GM19328 (cell line): ENCODE measurements around the gene PTMA.
"Not testable (repeated sequence)": the region's sequence is repeated elsewhere in the genome, so short reads cannot be mapped to it uniquely, and the experiment has no call there.

ENCODE experiments used
- ATAC-seq: cut with Tn5 transposase; IDR thresholded peaks from one replicate; pipeline ENCODE4 v1.9.1; 2021; ENCODE audit warnings: mild to moderate bottlenecking, moderate library complexity; ENCODE audit not compliant: unreplicated experiment

Gene PTMA

DNA sequence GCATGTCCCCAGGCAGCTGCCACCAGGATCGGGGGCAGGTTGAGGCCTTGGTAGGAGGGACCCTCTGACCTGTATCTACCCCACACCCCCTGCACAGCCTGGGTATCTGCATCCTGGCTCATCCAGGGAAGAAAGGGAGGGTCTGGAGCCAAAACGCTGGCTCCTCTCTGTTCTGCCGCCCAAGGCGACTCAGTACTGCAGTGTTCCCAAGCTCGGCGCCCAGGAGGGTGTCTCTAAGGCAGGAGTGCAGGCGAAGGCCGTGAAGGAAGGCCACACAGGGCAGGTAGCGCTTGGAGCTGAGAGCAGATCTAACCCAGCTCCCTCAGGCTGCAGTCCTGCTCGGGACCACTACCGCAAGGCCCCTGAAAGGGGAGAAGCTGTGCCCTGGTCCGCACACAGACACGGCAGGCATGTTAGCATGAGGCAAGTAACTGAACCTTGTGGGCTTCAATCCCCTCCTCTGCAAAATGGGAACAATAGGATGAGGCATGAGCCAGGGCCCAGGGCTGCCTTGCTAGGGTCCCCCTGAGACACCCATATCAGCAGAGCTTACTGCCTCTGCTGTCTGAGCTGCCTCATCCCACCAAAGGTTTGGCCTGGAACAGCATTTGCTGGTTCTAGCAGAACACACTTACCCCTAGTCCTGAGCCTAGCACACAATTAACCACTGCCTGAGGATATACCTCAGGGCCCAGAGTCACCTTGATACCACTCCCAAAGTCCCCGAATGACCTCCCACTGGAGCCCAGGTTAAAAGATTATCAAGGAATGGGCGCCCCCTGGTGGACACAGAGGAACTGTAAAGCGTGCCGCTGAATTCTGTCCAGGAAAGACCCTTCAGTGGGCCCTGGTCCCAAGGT is 6.5 kb downstream of the PTMA start:
- ATAC-seq: no peak

DNA sequence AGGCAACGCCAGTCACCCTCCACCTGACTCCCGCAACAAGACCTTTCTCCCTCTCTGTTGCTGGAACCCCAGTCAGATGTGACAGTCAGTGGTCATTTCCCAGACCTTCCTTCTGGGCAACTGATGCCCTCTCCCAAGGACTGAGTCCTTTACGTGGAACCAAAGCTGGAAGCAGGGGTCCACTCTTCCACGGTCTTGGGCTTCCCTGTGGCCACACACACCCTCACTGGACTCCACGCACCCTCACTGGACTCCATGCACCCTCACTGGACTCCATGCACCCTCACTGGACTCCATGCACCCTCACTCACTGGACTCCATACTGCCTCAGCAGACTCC is 7.1 kb downstream of the PTMA start:
- no peak for ATAC-seq

DNA sequence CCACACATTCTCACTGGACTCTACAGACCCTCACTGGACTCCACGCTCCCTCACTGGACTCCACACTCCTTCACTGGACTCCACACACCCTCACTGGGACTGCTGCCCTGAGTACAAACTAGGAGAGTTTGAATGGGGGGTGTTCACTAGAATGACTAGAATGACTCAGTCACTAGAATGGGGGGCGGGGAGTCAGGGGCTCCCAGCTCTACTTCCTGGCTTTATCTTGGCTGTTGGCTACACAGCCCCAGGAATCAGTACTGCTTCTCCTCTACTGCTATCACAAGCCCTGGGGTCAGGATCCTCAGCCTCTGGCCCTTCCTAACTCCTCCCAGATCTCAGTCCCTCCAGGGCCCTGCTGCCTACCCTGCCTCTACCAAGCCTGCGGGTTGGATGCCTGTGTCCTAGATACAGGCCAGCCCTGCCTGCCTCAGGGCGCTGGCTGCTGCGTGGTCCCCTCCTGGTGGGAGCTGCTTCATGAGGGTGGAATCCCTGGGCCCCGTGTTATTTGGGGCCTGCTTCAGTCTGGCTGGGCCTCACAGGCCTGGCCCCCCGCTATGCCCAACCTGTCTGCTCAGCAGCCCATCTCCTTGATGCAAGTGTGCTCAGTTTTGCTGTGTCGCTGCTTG is 7.8 kb downstream of the PTMA start:
- ATAC-seq: no peak

DNA sequence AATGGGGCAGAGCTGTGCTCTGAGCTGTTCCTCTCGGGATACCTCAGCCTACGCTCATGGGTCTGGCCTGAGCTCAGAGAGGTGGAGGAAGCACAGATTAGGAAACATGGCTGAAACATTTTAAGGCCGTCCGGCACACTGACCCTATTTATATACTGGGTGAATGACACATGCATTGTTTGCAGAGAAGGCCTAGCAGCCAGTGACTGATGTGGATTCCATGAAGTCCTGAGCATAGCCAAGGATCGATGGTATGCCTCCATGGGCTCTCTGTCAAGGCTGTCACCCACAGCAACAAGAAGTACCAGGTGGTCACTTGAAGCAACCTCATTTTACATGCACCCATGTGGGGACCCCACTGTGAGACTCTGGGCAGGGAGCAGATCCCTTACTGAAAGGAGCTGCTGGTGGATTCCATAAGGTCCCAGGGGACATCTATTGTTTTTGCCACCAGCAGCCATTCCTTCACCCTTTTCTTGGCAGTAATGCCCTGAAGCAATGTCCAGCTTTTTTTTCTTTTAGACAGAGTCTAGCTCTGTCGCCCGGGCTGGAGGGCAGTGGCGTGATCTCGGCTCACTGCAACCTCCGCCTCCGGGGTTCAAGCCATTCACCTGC is 8.4 kb downstream of the PTMA start:
- no peak for ATAC-seq

DNA sequence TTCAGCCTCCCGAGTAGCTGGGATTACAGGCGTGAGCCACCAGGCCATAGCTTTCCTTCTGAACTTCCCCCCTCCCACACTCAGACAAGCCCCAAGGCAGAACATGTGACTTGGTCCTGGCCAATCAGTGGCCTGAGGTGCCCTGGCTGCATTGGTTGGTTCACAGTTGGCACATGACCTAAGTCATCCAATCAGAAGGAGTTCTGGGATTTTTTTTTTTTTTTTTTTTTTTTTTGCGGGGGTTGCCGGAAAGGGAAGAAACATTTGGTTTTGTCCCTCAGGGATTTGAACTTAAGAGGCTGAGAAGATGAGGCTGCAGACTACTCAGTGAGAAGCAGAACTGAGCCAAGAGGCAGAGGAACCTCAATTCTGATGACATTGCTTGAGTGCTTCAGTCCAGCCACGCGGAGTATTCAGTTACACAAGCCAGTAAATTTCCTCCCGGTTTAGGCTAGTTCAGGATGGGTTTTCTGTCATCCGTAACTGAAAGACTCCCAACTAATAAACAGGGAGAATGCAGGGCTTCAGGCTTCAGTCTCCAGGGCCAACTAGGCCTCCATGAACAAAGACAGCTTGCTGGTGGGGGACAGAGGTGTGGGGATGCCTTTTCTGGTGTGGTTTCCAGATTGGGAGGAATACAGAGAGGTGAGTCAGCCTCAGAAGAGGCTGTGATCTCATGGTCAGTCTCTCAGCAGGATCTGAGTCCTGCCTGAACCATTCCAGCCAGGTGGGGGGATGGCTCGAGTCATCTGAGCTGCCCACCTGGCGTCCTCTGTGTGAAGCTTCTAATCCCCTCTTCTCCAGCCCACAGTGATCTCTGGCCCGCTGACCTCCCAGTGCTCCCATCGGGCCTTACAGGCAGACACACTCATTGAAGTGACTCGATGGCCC is 9.2 kb downstream of the PTMA start:
- no peak for ATAC-seq

DNA sequence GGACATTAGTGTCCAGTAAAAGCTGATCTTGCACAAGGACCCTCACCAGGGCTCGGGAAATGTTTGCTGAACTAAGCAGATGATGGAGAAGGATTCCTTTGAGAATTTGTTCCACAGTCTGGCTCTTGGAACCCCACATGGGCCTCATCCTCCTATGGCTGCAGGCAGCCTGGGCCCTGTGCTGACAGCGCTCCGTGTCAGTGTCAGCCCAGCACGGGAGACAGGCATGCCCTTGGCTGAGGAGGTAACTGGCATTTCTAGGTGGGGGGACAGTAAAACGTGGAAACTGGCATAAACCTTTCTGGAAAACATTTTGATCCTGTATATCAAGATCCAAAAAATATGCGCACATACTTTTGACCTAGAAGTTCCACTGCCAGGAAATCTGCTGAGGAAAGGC is 10.5 kb downstream of the PTMA start:
- no peak for ATAC-seq

DNA sequence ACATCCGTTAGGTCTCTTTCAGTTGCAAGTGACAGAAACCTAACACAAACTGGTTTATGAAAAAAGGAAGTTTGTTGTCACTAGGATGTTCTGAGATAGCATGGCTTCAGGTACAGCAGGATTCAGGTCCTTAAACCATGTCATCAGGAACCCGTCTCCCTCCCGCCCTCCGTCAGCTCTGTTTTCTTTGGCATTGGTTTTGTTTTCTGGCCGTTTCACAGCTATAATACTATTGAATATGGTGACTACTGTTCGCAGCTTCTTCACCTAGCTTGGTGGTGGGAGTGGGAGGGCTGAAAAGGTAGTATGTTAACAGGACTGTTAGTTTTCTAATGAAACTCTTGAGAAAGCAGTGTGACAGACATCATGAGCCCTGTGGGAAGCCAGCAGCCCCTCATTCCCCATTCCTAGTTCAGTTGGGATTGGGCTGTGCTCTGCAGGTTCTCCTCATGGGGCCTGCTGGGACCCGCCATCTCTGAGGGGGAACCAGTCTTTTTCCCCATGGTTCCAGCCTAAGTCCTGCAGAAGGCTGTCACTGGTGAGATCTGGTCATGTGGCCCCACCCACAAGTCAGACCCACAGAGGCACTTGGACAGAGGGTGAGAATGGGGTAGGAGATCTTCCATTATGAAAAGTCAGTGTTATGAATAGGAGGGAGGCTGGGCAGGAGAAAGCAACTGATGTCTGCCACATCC is 12.1 kb downstream of the PTMA start:
- ATAC-seq: peak; percentile 5

DNA sequence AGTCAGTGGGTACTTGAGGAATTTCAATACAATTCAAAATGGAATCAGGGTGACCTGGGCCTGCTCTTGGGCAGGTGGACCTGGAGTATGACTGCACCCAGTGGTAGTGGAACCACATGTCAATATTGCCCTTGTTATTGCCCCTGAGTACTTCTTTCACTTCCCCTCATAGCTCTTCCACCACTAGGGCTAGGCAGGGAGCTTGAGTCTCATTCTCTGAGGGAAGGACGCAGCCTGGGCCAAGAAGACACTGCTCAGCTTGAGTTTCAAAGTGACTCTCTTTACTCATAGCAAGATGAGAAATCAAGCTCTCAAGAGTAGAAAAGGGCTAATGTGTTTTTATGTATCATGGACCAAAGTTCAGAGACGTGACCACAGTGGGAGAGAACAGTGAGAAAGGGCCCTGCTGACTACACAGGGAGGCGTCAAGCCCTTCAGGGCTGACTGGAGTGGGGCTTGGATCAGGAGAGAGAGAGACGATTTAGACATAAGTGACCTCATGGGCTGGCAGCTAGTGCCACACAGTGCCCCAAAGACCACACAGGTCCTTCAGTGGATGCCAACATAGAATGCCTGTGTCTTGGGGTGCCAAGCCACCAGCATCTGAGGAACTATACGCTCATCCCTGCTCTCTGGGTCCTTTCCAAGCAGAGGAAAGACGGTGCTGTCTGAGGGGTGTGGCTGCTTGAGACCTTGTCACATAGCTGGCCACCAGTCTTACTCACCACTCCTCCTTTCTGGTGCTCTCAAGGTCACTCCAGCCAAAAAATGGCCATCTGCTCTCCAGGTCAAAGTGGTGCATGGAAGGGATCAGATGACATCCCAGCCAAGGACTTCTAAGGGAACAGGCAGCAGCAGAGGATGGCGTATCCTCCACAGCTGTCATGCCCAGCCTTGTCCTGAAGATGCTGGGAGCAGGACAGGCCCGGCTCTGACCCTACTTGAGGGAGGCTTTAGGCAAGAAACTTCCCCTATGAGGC is 13.0 kb downstream of the PTMA start:
- peak; percentile 54 for ATAC-seq

DNA sequence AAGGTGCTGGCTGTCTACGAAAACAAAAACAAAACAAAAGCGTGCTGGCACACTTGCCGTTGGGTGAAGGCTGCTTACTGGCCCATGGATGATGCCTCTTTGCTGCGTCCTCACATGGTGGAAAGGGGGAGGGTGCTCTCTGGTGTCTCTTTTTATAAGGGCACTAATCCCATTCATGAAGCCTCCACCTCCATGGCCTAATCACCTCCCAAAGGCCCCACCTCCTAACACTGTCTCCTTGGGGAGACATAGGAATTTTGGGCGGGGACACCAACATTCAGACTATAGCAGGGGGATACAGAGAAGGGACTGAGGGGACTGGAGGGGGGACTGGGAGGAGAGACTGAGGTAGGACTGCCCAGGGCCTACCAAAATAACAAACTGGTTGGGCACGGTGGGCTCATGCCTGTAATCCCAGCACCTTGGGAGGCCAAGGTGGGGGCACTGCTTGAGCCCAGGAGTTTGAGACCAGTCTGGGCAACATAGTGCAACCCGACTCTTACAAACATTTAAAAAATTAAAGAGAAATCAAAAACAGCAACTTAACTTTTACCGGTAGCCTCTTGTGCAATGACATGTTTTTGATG is 14.5 kb downstream of the PTMA start:
- no peak for ATAC-seq

DNA sequence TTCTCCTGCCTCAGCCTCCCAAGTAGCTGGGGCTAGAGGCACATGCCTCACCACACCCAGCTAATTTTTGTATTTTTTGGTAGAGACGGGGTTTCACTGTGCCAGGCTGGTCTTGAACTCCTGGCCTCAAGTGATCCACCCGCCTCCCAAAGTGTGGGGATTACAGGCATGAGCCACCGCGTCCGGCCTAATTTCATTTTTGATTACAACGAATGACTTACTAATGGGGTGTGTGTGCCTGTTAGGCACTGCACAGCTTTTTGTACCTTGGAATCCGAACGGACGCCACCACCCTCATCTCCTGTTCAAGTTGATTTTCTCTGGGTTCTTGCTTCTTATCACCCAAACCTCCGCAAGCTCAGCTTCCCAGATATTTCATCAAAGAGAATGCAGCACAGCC is 17.2 kb downstream of the PTMA start:
- no peak for ATAC-seq

DNA sequence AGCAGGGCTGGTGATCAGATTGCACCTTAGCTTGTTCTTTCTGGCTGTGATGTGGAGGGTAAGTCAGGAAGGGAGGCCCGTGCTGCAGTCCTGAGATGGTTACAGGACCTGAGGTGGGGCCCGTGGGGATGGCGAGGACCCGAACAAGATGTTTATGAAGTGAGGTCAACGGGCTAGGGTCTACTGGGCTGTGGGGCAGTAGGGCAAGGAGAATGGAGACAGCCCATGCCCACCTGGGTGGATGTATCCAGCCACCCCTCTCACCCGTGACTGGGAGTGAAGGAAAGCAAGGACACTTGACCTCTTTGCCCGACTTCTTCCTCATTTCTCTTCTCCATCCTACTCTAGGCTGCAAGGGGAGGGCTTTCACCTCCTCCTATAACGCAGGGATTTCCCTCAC is 18.0 kb downstream of the PTMA start:
- no peak for ATAC-seq

DNA sequence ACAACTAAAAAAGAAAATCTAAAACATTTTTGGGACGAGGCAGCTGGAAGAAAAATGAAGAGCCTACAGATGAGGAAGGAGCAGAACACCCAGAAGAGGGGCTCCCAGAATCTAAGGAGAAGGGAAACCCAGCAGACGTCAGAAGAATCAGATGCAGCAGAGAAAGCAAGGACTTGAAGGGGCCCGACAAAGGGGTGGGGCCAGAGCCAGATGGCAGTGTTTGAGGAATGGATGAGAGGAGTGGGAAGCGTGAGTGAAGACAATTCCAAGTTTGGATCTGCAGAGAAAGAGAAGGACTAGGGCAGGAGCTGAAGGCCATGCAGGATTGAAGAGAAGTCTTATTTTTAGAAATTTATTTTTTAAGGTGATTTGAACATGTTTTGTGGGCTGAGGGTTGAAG is 19.3 kb downstream of the PTMA start:
- no peak for ATAC-seq

DNA sequence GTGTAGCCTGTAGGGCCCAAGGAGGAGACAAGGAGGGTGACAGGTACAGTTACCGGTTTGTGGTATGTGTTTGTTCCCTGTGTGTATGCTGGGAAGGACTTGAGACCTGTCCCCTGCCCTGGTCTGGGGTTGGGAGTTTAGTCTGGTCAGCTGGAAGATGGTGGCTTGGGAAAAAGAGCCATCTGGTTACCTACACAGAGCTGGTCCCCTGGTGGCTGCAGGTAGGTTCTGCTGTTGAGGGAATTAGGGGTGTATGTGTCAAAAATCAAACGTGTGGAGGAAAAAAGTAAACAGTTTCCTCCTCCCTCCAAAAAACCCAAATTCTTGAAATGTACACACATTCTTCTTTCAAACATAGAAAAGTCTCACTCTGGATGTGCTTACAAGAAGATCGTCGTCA is 24.3 kb downstream of the PTMA start:
- no peak for ATAC-seq

DNA sequence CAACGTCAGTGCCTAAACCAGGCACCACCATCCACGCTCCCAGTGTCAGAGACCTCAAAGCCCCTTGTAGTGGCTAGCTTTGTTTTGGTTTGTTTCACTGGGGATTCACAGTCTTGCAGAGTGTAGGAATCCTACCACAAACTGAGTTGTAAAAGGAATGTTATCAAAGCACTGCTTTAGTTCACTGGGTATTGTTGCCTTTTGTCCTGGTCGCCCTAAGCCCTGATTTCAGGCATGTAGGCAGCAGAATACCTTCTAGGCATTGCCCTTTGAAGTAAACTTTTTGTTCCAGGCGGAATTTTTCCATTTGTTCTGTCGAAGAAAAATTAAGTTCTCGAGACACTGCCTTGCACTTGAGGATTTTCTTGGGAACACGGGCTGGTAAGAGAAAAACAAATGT is 29.4 kb downstream of the PTMA start:
- no peak for ATAC-seq

DNA sequence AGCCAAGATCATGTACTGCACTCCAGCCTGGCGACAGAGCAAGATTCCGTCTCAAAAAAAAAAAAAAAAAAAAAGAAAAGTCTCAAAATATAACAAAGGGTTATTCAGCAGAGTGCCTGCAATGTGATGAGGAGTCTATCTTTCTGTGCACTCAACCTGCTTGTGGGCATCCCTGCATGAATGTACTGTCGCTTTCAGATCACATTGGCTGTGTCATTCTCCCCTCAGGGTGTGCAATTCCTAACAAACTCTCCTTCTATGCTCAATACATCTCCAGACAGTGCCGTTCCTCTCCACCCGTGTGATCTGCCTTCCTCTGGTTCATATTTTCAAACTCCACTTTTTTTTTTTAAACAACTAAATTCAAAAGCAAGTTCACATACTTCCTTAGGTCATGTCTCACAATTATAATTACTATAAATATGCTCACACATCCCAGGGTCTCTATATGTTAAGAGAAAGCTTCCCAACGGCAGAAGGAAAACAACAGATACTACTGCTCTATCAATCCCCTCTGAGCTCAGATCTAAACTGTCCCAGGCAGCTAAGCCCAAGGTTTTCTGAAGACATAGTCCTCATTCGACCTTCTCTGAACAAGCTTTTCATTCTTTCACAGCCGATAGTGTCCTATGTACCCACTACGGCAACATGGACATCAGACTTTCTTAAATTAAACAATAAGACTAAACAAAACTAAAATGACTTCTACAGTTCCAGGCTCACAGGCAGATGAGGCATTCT is 35.2 kb downstream of the PTMA start:
- no peak for ATAC-seq

DNA sequence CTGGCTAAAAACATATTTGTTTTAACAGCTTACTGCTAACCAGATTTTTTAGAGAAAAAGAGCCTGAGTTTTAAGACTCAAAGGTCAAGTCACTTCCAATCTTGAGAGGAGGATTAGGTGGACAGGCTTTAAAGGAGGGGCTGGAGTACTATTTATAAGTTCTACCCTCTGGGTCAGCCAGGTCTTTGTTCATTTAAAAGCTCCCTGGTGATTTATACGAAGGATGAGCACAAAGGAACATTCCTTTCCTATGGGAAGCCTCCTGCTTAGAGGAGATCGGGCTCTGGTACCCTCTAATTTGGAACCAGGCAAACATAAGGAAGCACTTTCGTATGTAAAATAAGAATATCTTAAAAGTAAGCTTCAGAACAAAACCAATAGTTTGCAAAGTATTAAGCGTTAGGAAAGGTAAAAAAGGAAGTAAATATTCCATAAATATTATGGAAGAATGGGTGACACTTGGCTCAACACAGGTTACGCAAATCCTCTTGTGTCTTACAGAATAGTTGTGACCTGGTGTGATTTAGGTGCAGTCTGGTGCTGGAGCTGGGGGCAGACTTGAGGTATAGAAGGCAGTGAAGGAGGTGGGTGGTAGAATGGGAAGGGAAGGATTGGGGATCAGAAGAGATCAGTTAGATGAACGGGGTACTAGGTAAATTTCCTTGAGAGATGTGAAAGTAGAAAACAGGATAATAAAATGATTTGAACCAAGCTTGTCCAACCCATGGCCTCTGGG is 37.1 kb downstream of the PTMA start:
- ATAC-seq: no peak

DNA sequence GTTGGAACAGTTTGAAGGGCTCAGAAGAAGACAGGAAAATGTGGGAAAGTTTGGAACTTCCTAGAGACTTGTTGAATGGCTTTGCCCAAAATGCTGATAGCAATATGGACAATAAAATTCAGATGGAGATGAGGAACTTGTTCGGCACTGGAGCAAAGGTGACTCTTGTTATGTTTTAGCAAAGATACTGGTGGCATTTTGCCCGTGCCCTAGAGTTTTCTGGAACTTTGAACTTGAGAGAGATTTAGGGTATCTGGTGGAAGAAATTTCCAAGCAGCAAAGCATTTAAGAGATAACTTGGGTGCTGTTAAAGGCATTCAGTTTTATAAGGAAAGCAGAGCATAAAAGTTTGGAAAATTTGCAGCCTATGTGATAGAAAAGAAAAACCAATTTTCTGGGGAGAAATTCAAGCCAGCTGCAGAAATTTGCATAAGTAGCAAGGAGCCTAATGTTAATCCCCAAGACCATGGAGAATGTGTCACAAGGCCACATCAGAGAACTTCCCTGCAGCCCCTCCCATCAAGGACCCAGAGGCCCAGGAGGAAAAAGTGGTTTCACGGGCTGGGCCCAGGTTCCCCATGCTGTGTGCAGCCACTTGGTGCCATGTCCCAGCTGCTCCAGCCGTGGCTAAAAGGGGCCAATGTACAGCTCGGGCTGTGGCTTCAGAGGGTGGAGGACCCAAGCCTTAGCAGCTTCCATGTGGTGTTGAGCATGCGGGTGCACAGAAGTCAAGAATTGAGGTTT is 40.0 kb downstream of the PTMA start:
- not testable (repeated sequence) for ATAC-seq
